Testis (tissue), 2 donors: ENCODE measurements around the gene NDUFAF5.

Experiments
- POLR2A ChIP-seq: fragments of 450-650 bp; IDR thresholded peaks from one replicate; pipeline ENCODE4 v1.6.1; 2017; ENCODE audit warnings: antibody characterized with exemption, mild to moderate bottlenecking, moderate library complexity
- TF ChIP-seq, protein P1 (sequence below), 3 experiments: fragments of 450-650 bp in 2 of 3; fragments of 200-600 bp in 1 of 3; sonication (generic) in 1 of 3; IDR thresholded peaks; one replicate each; pipeline ENCODE4 v1.5.1; 2016 to 2019; ENCODE audit warnings: antibody characterized with exemption in 3 of 3, mild to moderate bottlenecking in 2 of 3, moderate library complexity in 1 of 3

DNA sequence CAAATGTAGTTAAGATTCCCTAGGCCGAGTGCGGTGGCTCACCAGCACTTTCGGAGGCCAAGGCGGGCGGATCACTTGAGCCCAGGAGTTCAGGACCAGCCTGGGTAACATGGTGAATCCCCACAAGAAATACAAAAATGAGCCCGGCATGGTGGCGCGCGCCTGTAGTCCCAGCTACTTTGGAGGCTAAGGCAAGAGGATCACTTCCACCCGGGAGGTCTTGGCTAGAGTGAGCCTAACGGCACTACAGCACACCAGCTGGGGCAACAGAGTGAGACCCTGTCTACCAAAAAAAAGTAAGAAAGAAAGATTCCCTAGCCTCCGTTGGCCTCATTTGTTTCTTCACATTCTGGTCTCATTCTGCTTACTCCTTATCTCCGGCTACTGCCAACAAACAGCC lies 1.3 kb upstream of the NDUFAF5 start:
- TF ChIP-seq, protein P1, sequence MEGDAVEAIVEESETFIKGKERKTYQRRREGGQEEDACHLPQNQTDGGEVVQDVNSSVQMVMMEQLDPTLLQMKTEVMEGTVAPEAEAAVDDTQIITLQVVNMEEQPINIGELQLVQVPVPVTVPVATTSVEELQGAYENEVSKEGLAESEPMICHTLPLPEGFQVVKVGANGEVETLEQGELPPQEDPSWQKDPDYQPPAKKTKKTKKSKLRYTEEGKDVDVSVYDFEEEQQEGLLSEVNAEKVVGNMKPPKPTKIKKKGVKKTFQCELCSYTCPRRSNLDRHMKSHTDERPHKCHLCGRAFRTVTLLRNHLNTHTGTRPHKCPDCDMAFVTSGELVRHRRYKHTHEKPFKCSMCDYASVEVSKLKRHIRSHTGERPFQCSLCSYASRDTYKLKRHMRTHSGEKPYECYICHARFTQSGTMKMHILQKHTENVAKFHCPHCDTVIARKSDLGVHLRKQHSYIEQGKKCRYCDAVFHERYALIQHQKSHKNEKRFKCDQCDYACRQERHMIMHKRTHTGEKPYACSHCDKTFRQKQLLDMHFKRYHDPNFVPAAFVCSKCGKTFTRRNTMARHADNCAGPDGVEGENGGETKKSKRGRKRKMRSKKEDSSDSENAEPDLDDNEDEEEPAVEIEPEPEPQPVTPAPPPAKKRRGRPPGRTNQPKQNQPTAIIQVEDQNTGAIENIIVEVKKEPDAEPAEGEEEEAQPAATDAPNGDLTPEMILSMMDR (IDR thresholded peaks at IDR 0.05): no peak
- TF ChIP-seq POLR2A: no peak
